Measurements from ENCODE around the gene GDF10. TPM values are rescaled to one million over a fixed set of nuclear protein-coding genes. Genes with fewer than 3 reads are reported as not detected.
A peak's percentile ranks its signal among the peaks of the same experiment; 100 is the strongest.

GDF10 gene
- total RNA-seq, 1 donor from 2014 or later, result 14.4 TPM

DNA sequence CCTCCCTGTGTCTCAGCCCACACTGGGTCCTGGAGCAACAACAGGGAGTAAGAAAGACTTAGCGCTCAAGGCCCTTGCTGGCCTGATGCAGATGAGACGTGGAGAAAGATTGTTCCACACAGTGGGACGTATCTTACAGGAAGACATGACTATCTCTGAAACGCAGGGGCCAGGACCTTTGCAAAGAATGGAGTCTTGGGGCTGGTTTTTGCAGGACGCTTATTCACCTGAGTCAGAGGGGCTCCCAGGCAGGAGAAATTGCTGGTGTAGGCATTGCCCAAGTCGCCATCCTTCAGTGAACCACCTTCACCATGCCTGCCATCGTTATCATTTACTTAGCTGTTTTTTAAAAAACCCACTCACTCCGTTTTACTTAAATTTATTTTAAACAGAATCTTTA is 11.8 kb upstream of the GDF10 start:
- intact Hi-C loops (cut with DNase I), result no loop called here
- DNase-seq (ENCODE audit: low spot score), result no peak
- no peak for ATAC-seq

DNA sequence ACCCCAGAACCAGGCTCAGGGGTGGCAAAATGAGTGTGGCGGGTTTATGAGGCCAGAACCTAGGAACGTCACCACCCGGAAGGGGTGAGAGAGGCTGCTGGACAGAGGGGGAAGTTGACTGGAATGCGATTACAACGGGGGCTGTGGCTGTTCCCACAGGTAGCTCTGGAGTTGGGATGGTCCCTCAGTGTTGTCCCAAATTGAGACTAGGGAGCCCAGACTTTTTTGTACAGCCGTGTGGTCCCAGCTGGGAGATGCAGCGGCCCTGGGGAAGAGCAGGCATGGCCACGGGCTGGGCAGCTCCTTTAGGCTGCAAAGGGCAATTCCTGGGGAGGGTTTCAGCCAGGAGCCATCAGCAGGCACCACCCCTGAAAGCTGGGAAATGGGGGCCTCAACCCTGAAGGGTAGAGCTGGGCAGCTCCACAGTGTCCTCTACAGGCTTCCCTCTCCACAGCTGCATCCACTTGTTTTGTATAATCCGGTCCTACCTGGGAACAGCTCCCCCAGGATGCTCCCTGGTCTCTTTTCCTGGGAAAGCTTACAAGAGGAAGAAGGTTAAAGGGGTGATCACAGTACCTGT is 11.0 kb upstream of the GDF10 start:
- intact Hi-C loops (cut with DNase I), result no loop called here
- ATAC-seq (no peak), DNase-seq (ENCODE audit: low spot score) (no peak)

DNA sequence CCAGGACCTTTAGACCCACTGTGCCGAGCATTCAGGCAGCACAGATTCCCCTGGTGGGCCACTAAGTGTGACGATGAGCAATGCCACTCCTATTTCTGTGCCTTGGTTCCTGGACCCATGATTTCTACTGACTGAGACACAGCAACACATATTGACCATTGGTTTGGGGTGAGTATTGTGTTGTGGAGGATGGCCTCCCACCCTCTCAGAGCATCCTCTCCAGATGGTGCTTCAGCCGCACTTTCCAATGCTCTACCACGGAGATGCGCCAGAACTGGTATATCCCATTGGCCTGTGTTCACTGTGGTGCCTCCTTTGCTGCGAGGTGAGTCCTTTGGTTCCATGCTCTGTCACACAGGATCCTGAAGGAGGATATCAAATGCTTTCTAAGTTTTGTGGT is 10.1 kb upstream of the GDF10 start:
- intact Hi-C loops (cut with DNase I), result no loop called here
- DNase-seq (ENCODE audit: low spot score) (no peak), ATAC-seq (no peak)

DNA sequence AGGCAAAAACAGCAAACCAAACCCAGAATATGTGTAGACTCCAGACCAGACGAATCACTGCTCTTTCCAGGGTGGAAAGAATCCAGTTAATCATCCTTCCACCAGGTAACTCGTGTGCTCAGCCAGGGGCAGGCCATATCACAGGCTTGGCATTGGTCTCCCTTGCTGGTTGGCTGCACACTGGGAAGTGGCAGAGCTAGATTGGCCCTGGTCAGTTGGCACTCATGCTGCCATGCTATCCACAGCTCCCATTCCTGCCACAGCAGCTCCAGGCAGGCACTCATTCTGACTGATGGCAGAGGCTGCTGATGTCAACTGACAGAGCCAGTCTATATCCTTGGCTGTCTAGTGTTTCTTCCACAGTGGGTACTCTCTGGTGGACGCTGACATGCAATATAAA is 9.7 kb upstream of the GDF10 start:
- ATAC-seq, result no peak
- DNase-seq (ENCODE audit: low spot score), result no peak
- intact Hi-C loops (cut with DNase I), result no loop called here

DNA sequence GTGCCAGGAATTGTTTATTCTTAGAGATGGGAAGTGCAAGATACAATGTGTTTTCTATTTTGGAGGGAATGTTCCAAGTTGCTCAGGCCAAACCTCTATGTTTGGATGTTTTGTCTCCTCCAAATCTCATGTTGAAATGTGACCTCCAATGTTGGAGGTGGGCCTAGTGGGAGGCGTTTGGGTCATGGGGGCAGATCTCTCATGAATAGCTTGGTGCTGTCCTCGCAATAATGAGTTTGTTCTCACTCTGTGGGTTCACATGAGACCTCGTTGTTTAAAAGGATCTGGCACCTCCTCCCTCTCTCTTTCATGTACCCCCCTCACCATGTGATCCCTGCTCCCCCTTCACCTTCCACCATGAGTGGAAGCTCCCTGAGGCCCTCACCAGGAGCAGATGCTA is 8.3 kb upstream of the GDF10 start:
- intact Hi-C loops (cut with DNase I), result no loop called here
- ATAC-seq (peak; percentile 69), DNase-seq (ENCODE audit: low spot score) (peak; percentile 40)

GRCh38 chr10:47294057-47294456 is 5.9 kb upstream of the GDF10 start:
- ATAC-seq, result no peak
- intact Hi-C loops (cut with DNase I), result no loop called here
- peak; percentile 30 for DNase-seq (ENCODE audit: low spot score)

DNA sequence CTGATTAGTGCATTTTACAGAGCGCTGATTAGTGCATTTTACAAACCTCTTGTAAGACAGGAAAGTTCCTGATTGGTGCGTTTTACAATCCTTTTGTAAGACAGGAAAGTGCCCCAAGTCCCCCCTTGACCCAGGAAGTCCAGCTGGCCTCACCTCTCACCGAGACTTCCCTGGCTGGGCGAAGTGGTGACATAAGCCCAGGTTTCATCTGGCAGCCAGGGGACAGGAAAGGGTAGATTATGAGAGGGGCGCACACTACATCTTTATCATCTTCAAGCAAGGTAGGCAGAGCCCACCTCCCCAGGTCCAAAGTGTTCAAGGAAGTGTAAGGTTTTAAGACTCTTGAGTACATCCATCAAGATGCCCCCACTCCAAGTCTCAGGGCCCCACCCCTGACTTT is 5.5 kb upstream of the GDF10 start:
- intact Hi-C loops (cut with DNase I), result no loop called here
- DNase-seq (ENCODE audit: low spot score), result peak; percentile 47
- ATAC-seq, result no peak

DNA sequence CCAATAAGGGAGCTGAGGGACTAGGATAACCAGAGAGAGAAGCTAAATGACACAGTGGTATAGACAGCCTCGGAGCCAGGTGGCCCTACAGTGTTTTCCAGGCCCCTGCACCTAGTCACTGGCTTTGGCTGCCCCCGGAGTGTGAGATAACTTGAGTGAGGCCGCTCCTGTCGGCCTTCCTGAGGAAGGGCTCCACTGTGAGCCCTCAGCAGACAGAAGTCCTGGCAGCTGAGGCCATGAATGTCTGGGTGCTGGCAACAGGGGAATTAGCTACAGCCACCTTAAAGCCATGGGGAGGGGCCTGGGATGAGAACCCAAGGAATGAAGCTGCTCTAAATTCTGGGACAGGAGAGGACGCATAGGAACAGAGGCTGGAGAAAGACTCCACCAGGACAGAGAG is 4.6 kb upstream of the GDF10 start:
- intact Hi-C loops (cut with DNase I), result no loop called here
- DNase-seq (ENCODE audit: low spot score), result peak; percentile 28
- no peak for ATAC-seq

GRCh38 chr10:47296156-47296894 is 3.7 kb upstream of the GDF10 start:
- intact Hi-C loops (cut with DNase I), result no loop called here
- DNase-seq (ENCODE audit: low spot score) (peak; percentile 66), ATAC-seq (peak; percentile 44)

DNA sequence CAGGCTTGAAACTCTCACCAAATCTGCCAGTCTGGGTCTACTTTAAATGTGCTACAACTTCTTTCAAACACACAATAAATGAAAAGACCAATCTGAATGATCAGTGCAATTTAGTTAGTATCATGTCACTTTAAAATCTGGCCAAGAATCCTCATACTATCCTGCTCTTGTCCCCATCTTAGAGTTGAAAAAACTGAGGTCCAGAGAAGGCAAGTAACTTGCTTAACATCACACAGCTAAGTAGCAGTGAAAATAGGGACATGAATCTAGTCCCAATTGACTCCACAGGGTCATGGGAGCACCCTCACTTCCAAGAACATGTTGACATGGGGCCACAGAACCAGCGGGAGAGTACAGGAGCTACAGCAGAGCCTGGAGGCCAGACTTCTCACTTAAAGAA is 3.1 kb upstream of the GDF10 start:
- ATAC-seq (no peak), DNase-seq (ENCODE audit: low spot score) (peak; percentile 31)
- intact Hi-C loops (cut with DNase I), result no loop called here

DNA sequence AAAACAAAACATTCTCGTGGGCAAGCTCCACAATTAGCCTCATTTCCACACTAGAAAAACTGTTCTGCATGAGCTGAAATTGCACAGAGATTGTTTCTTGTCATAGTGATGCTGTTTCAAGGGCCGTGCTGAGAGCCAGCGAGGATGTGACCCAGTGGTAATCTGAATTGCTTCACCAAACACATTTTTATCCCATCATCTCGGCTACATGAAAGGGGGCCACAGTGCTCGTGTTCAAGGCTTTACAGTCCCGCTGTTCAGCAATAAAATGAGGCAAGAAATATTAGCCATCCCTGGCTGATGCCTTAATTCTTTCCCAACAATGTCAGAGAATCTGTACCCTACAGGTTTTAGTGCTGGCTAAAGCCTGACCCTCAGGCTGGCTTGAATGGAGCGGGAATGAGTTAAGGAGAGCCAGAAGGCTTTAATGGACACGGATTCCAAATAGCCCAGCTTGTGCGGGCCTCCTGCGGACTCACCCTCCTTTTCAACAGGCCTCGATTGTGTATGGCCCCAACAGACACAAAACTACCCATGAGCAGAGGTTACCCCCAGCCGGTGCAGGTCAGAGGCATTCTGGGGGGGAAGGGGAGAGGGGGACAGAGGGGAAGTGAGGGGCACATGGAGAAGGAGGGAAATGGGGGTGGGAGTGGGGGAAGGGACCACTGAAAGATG is 2.0 kb upstream of the GDF10 start:
- ATAC-seq (peak; percentile 44), DNase-seq (ENCODE audit: low spot score) (no peak)
- intact Hi-C loops (cut with DNase I), result no loop called here

GRCh38 chr10:47298715-47299114 is 1.3 kb upstream of the GDF10 start:
- intact Hi-C loops (cut with DNase I), result no loop called here
- peak; percentile 72 for ATAC-seq
- no peak for DNase-seq (ENCODE audit: low spot score)

GRCh38 chr10:47300429-47300931 is 483 bp downstream of the GDF10 start:
- intact Hi-C loops (cut with DNase I), result no loop called here
- ATAC-seq, result no peak
- DNase-seq (ENCODE audit: low spot score), result no peak

GRCh38 chr10:47301833-47302232 is 1.8 kb downstream of the GDF10 start:
- no peak for DNase-seq (ENCODE audit: low spot score)
- intact Hi-C loops (cut with DNase I), result no loop called here
- no peak for ATAC-seq

DNA sequence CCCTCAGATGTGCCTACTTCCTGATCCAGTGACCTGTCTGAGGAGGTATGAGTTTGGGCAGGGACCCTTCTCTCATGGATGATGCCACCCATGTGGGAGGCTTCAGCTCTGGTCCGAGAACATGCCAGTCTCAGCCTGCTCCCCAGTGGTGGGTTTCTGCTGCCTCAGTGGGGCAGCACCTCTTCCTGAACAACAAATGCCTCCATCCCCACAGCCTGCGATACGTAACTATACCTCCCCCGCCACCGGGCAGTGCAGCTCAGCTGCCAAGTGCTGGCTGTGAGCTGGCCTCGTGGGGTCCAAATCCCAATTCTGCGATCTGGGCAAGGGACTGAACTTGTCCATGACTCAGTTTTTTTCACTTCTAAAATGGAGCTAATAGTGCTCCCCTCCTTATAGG is 3.1 kb downstream of the GDF10 start:
- ATAC-seq (no peak), DNase-seq (ENCODE audit: low spot score) (no peak)
- intact Hi-C loops (cut with DNase I), result no loop called here

DNA sequence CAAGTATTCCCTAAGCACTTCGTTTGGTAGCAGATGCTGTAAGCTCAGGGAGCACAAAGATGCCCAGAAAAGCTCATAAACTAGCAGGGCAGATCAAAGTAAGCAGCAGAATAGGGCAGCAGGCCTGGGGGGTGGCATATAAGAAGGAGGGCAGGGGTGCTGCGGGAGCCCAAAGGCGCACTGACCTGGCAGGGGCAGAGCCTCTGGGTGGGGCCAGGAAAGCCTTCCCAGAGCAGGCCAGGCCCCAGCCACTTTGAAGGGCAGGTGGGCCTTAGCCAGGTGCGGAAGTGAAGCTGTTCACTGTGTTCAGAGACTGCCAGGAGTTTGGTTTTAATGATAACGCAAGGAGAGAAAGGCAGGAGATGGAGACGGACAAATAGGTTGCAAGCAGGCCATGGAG is 3.9 kb downstream of the GDF10 start:
- no peak for DNase-seq (ENCODE audit: low spot score)
- intact Hi-C loops (cut with DNase I), result no loop called here
- no peak for ATAC-seq

DNA sequence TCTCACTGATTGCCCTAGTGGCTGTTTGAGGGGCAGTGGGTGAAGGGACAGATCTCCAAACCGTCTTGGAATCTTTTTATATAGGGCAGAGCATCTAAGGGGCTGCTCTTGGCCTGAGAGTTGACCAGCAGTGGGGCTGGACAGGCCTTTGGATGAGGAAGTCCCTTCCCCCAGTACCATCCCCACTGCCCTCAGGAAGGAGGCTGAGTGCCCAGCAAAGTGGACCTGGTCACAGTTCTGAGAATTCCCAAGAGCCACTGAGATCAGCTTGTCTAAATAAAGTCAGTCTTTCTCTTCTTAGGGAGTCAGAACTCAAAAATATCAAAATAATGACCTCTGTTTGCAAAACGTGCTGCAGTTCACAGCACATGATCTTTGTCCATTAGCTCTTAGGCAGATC is 5.6 kb downstream of the GDF10 start:
- ATAC-seq (no peak), DNase-seq (ENCODE audit: low spot score) (no peak)
- intact Hi-C loops (cut with DNase I), result no loop called here

DNA sequence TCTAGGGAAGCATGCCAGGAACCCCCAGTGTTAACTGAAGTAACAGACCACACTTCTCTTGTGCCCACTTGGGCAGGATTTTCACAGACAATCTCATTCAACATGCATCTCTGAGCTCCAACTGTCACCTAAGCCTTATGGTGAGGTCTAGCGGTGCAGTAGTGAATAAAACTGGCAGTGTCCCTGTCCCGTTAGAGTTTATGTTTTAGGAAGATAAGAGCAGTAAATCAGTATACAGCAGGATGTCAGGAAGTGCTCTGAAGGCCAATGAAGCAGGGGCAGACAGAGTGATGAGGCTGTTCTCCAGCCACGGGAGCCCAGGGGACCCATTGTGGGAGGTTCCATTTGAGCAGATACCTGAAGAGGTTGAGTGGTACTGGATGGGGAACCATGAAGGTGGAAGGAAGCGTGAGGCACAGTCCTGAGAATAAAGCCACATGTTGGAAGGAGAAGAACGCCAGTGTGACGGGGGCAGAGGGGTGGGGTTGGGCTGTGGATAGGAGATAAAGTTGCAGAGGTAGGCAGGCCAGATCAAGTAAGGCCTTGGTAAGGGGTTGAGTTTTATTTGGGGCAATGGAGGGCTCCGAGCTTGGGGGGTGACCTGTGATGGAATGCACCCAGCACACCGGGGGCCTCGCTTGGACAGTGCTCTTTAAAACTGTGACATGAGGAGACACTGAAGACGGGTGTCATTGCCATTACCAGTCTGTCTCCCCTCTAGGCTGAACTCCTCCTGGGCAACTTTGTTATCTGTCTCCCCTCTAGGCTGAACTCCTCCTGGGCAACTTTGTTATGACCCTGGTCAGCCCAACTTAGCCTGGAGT is 6.6 kb downstream of the GDF10 start:
- DNase-seq (ENCODE audit: low spot score) (no peak), ATAC-seq (no peak)
- intact Hi-C loops (cut with DNase I), result no loop called here

DNA sequence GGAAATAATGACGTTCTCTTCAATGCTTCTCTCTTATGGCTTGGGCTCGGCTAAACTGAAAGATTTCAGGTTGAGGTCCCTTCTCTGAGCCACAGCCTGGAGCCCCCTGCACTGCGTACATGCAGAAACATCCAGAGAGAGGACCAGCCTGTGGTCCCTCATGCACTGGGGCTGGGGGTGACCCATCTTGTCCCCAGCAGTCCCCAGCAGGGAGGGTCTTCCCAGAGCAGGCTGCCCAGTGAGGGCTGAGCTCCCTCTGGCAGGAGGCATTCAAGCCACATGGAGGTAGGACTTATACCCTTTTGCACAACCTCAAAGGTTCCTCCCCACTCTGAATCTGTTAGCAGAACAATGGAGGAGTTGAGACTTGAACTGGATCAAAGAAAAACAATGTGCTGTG is 7.4 kb downstream of the GDF10 start:
- intact Hi-C loops (cut with DNase I), result no loop called here
- ATAC-seq (no peak), DNase-seq (ENCODE audit: low spot score) (no peak)

GRCh38 chr10:47308775-47309174 is 8.8 kb downstream of the GDF10 start:
- no peak for DNase-seq (ENCODE audit: low spot score)
- intact Hi-C loops (cut with DNase I), result no loop called here
- no peak for ATAC-seq
